GM18873 (cell line): Measurements from ENCODE around the gene SLC23A2.
"Not testable (repeated sequence)": the region's sequence is repeated elsewhere in the genome, so short reads cannot be mapped to it uniquely, and the experiment has no call there.

Experiments used
- ATAC-seq: cut with Tn5 transposase; IDR thresholded peaks from one replicate; pipeline ENCODE4 v1.9.1; 2021; ENCODE audit warnings: mild to moderate bottlenecking, moderate library complexity, moderate number of reproducible peaks; ENCODE audit not compliant: unreplicated experiment, low FRiP score

Gene SLC23A2

DNA sequence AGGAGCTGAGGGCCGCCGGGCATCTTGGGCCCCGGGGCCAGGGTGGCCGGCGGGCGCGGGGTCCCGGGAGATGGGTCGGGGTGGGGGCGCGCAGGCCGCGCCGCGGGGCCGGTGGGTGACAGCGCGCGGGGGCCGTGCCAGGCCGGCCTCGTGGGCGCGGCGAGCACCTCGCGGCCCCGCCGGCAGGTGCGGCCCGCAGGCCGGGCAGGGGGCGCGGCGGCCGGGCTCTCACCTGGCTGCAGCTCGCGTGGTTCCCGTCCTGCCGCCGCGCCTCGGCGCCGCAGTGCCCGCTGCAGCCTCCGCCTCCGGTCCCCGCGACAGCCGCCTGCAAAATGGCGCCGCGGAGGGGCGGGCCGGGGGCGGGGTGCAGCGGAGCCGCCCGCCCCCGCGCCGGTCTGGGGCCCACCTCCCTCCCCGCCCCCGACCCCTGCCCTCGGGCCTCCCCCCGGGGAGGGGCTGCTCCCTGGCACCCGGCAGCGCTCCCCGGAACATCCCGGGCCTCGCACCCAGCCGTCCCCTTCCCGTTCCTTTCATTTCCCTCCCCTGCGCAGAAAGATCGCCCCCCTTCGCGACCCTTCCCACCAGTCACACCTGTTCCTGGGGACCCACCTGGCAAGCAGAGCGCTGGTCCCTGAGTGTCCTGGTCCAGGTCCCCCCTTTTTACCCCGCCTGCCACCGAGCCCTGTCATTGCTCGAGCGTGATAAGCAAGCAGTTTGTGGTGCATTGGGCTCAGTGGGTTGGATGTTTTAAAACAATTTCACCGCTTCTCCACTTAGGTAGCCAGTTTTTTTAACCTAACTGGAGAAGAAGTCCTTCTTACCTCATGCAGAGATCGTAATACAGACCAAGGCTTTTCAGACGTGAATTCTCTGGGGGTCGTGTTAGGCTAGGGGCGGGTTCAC is at the start of gene SLC23A2:
Gene SLC23A2, minus strand, starts transcription at position 337 of the 903 bp plus-strand sequence. CDS start 68,948 bp downstream, outside the sequence.
- no peak for ATAC-seq

GRCh38 chr20:5046656-5047339 is 45.5 kb upstream of the SLC23A2 start:
- ATAC-seq = no peak

- ATAC-seq = no peak
Measured at GRCh38 chr20:5045906-5046305, 44.6 kb upstream of the SLC23A2 start.

DNA sequence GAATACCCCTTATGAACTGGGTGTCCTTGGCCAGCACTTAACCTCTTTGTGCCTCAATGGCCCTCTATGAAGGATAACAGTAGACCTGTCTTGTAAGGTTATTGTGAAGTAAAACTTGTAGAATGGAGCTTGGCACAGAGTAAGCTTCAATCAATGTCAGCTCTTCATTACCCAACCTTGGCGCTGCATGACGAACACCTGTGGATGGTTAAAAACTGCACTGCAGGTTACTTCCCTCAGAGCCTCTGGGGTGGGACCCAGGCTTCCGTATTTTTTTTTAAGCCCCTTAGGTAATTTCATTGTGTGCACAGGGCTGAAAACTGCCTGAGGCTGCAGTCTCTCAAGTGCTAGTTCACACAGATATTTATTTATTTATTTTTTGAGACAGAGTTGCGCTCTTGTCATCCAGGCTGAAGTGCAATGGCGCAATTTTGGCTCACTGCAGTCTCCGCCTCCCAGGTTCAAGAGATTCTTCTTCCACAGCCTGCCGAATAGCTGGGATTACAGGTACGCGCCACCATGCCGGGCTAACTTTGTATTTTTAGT is 42.8 kb upstream of the SLC23A2 start:
- ATAC-seq = no peak

DNA sequence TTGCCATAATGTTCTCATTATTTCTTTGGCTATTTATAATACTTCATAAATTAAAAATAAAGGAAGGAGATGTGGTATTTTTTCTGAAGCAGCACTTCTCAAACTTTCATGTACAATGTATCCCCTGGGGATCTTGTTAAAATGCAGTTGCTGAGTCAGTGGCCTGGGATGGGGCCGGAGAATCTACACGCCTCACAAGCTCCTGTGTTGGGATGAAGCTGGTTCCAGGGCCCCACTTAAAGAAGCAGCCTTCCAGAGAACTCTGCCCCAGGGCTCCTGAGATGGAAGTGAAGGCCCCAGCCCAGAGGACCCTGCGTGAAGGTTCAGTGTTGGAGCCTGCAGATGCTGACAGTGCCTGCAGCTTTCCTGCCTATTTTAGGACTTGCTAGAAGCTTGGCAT is 40.1 kb upstream of the SLC23A2 start:
- no peak for ATAC-seq

DNA sequence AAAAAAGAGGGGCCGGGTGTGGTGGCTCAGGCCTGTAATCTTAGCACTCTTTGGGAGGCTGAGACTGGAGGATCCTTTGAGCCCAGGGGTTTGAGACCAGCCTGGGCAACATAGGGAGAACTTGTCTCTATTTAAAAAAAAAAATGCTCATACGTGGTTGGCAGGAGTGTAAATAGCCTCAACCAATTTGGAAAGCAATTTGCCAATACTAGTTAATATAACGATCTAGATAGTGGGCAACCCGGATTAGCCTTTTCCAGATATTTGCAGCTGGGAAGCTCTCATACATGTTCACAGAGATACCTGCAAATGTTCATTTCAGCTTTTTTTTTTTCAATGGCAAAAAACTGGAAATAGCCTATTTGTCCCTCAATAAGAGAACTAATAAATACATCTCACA is 39.0 kb upstream of the SLC23A2 start:
- ATAC-seq = no peak

- no peak for ATAC-seq
Measured at GRCh38 chr20:5039889-5040288, 38.6 kb upstream of the SLC23A2 start.

DNA sequence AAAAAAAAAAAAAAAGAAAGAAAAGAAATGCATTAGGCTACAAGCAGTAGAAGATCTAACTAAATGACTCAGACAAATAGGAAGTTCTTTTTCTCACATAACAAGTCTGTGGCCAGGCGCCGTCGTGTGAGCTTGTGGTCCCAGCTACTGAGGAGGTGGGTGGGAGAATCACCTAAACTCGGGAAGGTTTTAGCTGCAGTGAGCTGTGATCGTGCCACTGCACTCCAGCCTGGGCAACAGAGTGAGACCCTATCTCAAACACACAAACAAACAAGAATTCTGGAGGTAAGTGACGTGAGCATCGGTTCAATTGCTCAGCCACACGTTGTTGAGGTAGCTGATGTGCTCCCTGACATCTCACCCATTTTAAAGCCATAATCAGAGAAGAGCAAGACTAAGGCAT is 37.9 kb upstream of the SLC23A2 start:
- no peak for ATAC-seq

DNA sequence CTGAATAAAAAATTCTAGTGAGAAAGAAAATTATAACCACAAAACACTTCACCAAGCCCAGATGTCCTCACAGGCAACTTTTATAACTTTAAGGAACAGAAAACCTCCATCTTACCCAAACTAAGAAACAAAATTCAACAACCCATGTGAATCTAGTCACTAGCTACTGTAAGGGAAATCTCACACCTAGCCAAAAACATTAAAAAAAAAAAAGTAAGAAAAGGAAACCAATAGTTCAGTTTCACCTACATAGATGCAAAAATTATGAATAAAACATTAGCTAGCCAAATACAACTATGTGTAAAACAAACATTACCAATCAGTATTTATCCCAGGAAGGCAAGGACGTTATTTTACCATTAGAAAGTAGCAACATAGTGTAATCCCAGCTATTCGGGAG is 35.5 kb upstream of the SLC23A2 start:
- no peak for ATAC-seq

GRCh38 chr20:5035518-5035917 is 34.2 kb upstream of the SLC23A2 start:
- ATAC-seq = not testable (repeated sequence)

GRCh38 chr20:5033566-5033965 is 32.3 kb upstream of the SLC23A2 start:
- no peak for ATAC-seq

DNA sequence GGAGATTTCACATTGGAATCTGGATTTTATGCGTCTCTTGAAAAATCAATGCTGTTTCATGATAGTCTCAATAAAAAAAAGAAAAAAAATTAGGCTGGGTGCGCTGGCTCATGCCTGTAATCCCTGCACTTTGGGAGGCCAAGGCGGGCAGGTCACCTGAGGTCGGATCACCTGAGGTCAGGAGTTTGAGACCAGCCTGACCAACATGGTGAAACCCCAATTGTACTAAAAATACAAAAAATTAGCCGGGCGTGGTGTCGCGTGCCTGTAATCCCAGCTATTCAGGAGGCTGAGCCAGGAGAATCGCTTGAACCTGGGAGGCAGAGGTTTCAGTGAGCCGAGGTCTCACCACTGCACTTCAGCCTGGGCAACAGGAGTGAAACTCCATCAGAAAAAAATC is 30.4 kb upstream of the SLC23A2 start:
- ATAC-seq = not testable (repeated sequence)

GRCh38 chr20:5031206-5031557 is 29.9 kb upstream of the SLC23A2 start:
- ATAC-seq = no peak

GRCh38 chr20:5030348-5031205 is 29.3 kb upstream of the SLC23A2 start:
- no peak for ATAC-seq

- not testable (repeated sequence) for ATAC-seq
Measured at GRCh38 chr20:5028258-5029059, 27.1 kb upstream of the SLC23A2 start.

GRCh38 chr20:5024982-5025381 is 23.7 kb upstream of the SLC23A2 start:
- ATAC-seq = no peak

DNA sequence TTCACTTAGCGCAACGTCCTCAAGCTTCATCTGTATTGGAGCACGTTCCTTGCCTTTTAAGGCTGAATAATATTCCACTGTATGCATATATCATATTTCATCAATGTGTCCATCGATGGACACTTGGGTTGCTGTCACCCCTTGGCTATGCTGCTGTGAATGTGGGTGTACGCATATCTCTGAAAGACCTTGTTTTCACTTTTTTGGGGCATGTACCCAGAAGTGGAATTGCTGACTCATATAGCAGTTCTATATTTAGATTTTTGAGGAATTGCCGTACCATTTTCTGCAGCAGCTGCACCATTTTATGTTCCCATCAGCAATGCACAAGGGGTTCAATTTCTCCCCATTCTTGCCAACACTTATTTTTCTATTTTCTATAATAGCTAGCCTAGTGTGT is 22.8 kb upstream of the SLC23A2 start:
- ATAC-seq = no peak

GRCh38 chr20:5023171-5023570 is 21.9 kb upstream of the SLC23A2 start:
- ATAC-seq = not testable (repeated sequence)

GRCh38 chr20:5020760-5021159 is 19.4 kb upstream of the SLC23A2 start:
- no peak for ATAC-seq
